CMK (cell line): Measurements from ENCODE around the gene ACTR3C.

Source experiments
- DNase-seq: peaks from one replicate; pipeline ENCODE4 v3.0.0-alpha.2; 2010; ENCODE audit warnings: low read depth

The ACTR3C gene

GRCh38 chr7:150358988-150359621, 35.8 kb upstream of the ACTR3C start:
- DNase-seq = no peak

GRCh38 chr7:150358433-150358832, 35.1 kb upstream of the ACTR3C start:
- DNase-seq = no peak

- no peak for DNase-seq
These were observed 34.6 kb upstream of the ACTR3C start for GRCh38 chr7:150357771-150358427.

GRCh38 chr7:150357270-150357669, 33.9 kb upstream of the ACTR3C start:
- no peak for DNase-seq

- no peak for DNase-seq
These were observed 33.0 kb upstream of the ACTR3C start for GRCh38 chr7:150356265-150356897.

GRCh38 chr7:150355666-150356059, 32.3 kb upstream of the ACTR3C start:
- DNase-seq = no peak

- no peak for DNase-seq
These were observed 28.3 kb upstream of the ACTR3C start for GRCh38 chr7:150351587-150352194.

- DNase-seq = no peak
These were observed 23.6 kb upstream of the ACTR3C start for GRCh38 chr7:150346922-150347321.

GRCh38 chr7:150345012-150345411, 21.7 kb upstream of the ACTR3C start:
- no peak for DNase-seq

- no peak for DNase-seq
These were observed 21.0 kb upstream of the ACTR3C start for GRCh38 chr7:150344299-150344698.

GRCh38 chr7:150343225-150343624, 19.9 kb upstream of the ACTR3C start:
- DNase-seq = no peak

GRCh38 chr7:150342121-150342408, 18.7 kb upstream of the ACTR3C start:
- DNase-seq = no peak

- DNase-seq = no peak
These were observed 18.1 kb upstream of the ACTR3C start, which contains the start of gene RARRES2 for GRCh38 chr7:150341263-150342120. TSS of gene RARRES2 (minus strand) at chr7:150341629. CDS start at chr7:150340609, 1,020 bp downstream.

- no peak for DNase-seq
These were observed 17.5 kb upstream of the ACTR3C start for GRCh38 chr7:150340875-150341262.

- DNase-seq = no peak
These were observed 16.8 kb upstream of the ACTR3C start for GRCh38 chr7:150340024-150340749.

GRCh38 chr7:150339409-150339809, 16.1 kb upstream of the ACTR3C start:
- DNase-seq = no peak

GRCh38 chr7:150338166-150338829, 15.0 kb upstream of the ACTR3C start:
- DNase-seq = no peak

- no peak for DNase-seq
These were observed 14.3 kb upstream of the ACTR3C start for GRCh38 chr7:150337659-150338081.

- no peak for DNase-seq
These were observed 13.8 kb upstream of the ACTR3C start for GRCh38 chr7:150337179-150337578.

GRCh38 chr7:150336746-150337145, 13.4 kb upstream of the ACTR3C start:
- no peak for DNase-seq

- DNase-seq = no peak
These were observed 12.4 kb upstream of the ACTR3C start for GRCh38 chr7:150335774-150336112.
